Cardiac muscle cell (in vitro differentiated cells and primary cell): ENCODE results near the gene TTLL4. TPM values are rescaled to one million over a fixed set of nuclear protein-coding genes. Genes with fewer than 3 reads are reported as not detected.

Source experiments
- DNase-seq, 2 donors: peaks; one replicate each; pipeline versions ENCODE4 v3.0.0 to v3.0.0-alpha.2; 2010 to 2017; ENCODE audit warnings: low read depth in 1 of 2, low spot score in 1 of 2
- H3K27ac ChIP-seq: fragments of 200-600 bp; sonication (generic); 2 replicates; pipeline ENCODE4 v1.5.1; 2016
- H3K27me3 ChIP-seq: fragments of 200-600 bp; sonication (generic); 2 replicates; pipeline ENCODE4 v1.6.0; 2016; ENCODE audit warnings: control low read depth
- H3K36me3 ChIP-seq: fragments of 200-600 bp; sonication (generic); 2 replicates; pipeline ENCODE4 v1.5.1; 2016; ENCODE audit warnings: control low read depth
- H3K4me1 ChIP-seq: fragments of 200-600 bp; sonication (generic); 2 replicates; pipeline ENCODE4 v1.8.1; 2017; ENCODE audit warnings: low read depth, mild to moderate bottlenecking, mixed run types
- H3K4me3 ChIP-seq: fragments of 200-600 bp; sonication (generic); 2 replicates; pipeline ENCODE4 v1.5.1; 2016; ENCODE audit warnings: mild to moderate bottlenecking
- H3K9me3 ChIP-seq: fragments of 200-600 bp; sonication (generic); 2 replicates; pipeline ENCODE4 v1.5.1; 2017; ENCODE audit warnings: low read depth, mild to moderate bottlenecking, control low read depth
- polyA plus RNA-seq: library from polyadenylated mRNA; unstranded; fragments of >200 nt; fragmentation: Nextera tagmentation; extraction: Ambion mirVana; gene quantifications from 2 replicates; pipeline ENCODE4 v1.2.1, GENCODE V29; 2016
- total RNA-seq: library from RNA; depleted of rRNA; stranded (reverse); fragments of >200 nt; gene quantifications from 2 replicates; pipeline ENCODE4 v1.2.3, GENCODE V29; 2016
- TF ChIP-seq, protein P1 (sequence below): IDR thresholded peaks from 2 replicates; pipeline ENCODE4 v1.5.1; 2012; ENCODE audit warnings: low read depth, mild to moderate bottlenecking, low read length

TTLL4 gene
- total and polyA plus RNA-seq, 2 experiments from 2014 or later: 27.9 to 36.0 TPM

GRCh38 chr2:218792433-218792832 lies 81.8 kb downstream of the TTLL4 start:
- Histone ChIP-seq H3K4me1 (peaks cover 35% of the 10 kb centered on the region), H3K9me3 (no peaks in the 10 kb centered on the region), H3K4me3 (no peak overlapping the region), H3K36me3 (no peaks in the 10 kb centered on the region), H3K27ac (no peak overlapping the region), H3K27me3 (no peaks in the 10 kb centered on the region)
- no peak for DNase-seq
- TF ChIP-seq, protein P1, sequence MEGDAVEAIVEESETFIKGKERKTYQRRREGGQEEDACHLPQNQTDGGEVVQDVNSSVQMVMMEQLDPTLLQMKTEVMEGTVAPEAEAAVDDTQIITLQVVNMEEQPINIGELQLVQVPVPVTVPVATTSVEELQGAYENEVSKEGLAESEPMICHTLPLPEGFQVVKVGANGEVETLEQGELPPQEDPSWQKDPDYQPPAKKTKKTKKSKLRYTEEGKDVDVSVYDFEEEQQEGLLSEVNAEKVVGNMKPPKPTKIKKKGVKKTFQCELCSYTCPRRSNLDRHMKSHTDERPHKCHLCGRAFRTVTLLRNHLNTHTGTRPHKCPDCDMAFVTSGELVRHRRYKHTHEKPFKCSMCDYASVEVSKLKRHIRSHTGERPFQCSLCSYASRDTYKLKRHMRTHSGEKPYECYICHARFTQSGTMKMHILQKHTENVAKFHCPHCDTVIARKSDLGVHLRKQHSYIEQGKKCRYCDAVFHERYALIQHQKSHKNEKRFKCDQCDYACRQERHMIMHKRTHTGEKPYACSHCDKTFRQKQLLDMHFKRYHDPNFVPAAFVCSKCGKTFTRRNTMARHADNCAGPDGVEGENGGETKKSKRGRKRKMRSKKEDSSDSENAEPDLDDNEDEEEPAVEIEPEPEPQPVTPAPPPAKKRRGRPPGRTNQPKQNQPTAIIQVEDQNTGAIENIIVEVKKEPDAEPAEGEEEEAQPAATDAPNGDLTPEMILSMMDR: no peak

GRCh38 chr2:218796691-218797090 lies 86.1 kb downstream of the TTLL4 start:
- Histone ChIP-seq H3K27ac (peak overlapping the region; percentile 83), H3K4me1 (peaks cover 49% of the 10 kb centered on the region), H3K27me3 (no peaks in the 10 kb centered on the region), H3K9me3 (no peaks in the 10 kb centered on the region), H3K4me3 (no peak overlapping the region), H3K36me3 (no peaks in the 10 kb centered on the region)
- TF ChIP-seq, protein P1: no peak
- no peak for DNase-seq

DNA sequence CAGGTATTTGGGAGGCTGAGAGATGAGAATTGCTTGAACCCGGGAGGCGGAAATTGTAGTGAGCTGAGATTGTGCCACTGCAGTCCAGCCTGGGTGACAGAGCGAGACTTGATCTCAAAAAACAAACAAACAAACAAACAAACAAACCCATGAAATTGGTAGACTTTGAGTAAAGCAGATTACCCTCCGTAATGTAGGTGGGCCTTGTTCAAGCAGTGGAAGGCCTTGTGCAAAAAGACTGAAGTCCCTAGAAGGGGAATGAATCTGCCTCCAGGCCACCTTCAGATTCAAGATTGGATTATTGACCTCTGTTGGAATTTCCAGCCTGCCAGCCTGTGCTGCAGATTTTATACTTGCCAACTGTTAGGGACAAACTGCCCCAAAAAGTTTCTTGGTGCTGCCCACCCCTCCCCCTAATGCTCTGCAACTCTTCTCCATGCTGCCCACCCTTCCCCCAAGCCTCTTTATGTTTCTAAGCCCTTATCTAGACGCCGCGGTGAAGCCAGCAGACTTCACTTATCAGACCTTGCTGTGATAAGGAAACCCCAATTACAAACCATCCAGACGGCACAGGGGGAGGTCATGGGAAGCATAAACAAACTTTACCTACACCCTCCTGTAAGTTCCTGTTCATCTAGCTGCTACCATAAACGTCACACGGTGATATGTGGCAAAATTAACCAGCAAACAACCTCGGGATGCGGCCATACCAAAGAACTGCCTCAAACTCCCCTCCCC lies 88.3 kb downstream of the TTLL4 start:
- H3K9me3 ChIP-seq: no peaks in the 10 kb centered on the region
- no peak overlapping the region for H3K4me3 ChIP-seq
- peaks cover 60% of the 10 kb centered on the region for H3K4me1 ChIP-seq
- TF ChIP-seq, protein P1: no peak
- no peaks in the 10 kb centered on the region for H3K36me3 ChIP-seq
- peak; percentile 57 to 63 for DNase-seq
- peak overlapping the region; percentile 92 for H3K27ac ChIP-seq
- no peaks in the 10 kb centered on the region for H3K27me3 ChIP-seq

DNA sequence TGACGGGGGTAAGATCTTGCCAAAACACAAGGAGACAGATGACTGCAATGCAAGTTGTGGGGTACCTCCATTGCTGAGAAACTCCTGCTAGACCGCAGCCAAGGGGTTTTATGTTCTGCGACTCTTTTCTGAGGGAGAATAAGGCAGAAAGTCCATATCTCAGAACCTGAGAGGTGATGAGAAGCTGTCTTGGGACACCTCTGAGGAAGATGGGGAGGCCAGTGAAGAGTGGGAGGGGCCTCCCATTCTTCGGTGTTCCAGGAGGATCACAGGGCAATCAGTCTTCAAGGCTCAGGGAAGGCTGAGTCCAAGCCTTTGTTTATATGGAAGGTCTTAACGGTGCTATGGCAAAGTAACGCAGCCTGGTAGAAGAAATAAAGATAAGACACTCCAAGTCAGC lies 89.4 kb downstream of the TTLL4 start:
- Histone ChIP-seq H3K27me3 (no peaks in the 10 kb centered on the region), H3K4me1 (peaks cover 54% of the 10 kb centered on the region), H3K9me3 (no peaks in the 10 kb centered on the region), H3K27ac (peak overlapping the region; percentile 92), H3K36me3 (no peaks in the 10 kb centered on the region), H3K4me3 (no peak overlapping the region)
- TF ChIP-seq, protein P1: no peak
- peak in 1 of 2 donors; percentile 52 for DNase-seq

- H3K27me3 ChIP-seq: no peaks in the 10 kb centered on the region
- TF ChIP-seq, protein P1: no peak
- no peak for DNase-seq
- no peaks in the 10 kb centered on the region for H3K9me3 ChIP-seq
- no peaks in the 10 kb centered on the region for H3K36me3 ChIP-seq
- H3K4me3 ChIP-seq: no peak overlapping the region
- peak overlapping the region; percentile 65 for H3K27ac ChIP-seq
- H3K4me1 ChIP-seq: peaks cover 63% of the 10 kb centered on the region
Observed at GRCh38 chr2:218802386-218802994, 91.9 kb downstream of the TTLL4 start.
